Posterior cingulate gyrus (tissue), 11 donors: ENCODE data around the gene CFAP300.
A peak's percentile ranks its signal among the peaks of the same experiment; 100 is the strongest.

Experiments used
- DNase-seq, 10 donors: peaks; one replicate each; pipeline versions ENCODE4 v3.0.0 to v3.0.0-alpha.2; 2020 to 2021; ENCODE audit warnings: mixed read lengths in 3 of 10
- intact Hi-C: fragments of 100-400 bp; cut with DNase I; formaldehyde crosslinking; loops from one replicate; pipeline ENCODE4 v1.15.1; 2023

CFAP300 gene

GRCh38 chr11:102119997-102120396 lies 72.8 kb downstream of the CFAP300 start:
- DNase-seq = no peak
- intact Hi-C loops = no loop called here

- intact Hi-C loops = no loop called here
- DNase-seq = no peak
Measured at GRCh38 chr11:102120437-102120973, 73.3 kb downstream of the CFAP300 start.

- intact Hi-C loops = no loop called here
- peak in 1 of 10 donors; percentile 42 for DNase-seq
Measured at GRCh38 chr11:102121329-102121728, 74.1 kb downstream of the CFAP300 start.
